NCI-H526 (cell line): ENCODE data around the gene ADGRA1.
"Not testable (repeated sequence)": the region's sequence is repeated elsewhere in the genome, so short reads cannot be mapped to it uniquely, and the experiment has no call there.

Experiments
- DNase-seq, 2 experiments: peaks; one replicate each; lab custom pipeline; 2025; lab: John Stamatoyannopoulos, UW

The ADGRA1 gene, protein sequence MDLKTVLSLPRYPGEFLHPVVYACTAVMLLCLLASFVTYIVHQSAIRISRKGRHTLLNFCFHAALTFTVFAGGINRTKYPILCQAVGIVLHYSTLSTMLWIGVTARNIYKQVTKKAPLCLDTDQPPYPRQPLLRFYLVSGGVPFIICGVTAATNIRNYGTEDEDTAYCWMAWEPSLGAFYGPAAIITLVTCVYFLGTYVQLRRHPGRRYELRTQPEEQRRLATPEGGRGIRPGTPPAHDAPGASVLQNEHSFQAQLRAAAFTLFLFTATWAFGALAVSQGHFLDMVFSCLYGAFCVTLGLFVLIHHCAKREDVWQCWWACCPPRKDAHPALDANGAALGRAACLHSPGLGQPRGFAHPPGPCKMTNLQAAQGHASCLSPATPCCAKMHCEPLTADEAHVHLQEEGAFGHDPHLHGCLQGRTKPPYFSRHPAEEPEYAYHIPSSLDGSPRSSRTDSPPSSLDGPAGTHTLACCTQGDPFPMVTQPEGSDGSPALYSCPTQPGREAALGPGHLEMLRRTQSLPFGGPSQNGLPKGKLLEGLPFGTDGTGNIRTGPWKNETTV

GRCh38 chr10:133087679-133088178 is at the start of gene ADGRA1:
ADGRA1 (plus strand) TSS chr10:133087924; CDS start chr10:133088910, 986 bp downstream.
- DNase-seq: peak in 1 of 2 experiments; percentile 40

DNA sequence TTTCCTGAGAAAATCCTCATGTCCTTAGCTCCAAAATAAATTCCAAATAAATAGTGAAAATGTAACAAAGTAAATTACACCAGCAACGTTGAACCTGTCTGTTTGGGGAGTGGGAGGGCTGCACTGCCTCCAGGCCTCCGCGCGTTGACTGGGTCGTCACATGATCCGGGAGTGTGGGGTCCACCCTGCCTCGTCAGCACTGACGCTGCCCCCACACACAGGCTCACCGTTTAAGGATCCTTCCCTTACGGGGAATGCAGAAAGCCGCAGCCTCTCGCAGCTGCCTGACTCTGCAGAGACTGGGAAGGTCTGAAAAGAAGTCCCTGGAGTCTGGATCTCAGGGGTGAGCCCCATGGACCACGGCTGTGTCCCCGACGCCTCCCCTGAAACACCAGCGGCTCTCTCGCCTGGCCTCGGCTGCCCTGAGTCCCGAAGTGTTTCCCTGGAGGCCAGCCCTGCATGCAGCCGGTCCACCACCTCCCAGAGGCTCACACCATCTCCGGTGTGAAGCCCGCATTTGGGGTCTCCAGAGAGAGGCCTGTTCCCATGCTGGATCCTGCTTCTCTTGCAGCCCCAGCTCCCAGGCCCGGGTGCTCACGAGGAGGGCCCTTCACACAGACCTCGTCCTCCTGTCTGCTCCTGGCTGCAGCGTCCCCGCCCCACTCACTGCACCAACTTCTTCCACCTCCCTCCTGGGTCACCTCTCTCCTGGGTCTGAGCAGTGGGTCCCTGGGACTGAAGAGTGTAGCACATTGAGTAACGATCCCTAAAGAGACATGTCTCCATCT is 49.5 kb upstream of the ADGRA1 start:
- DNase-seq: no peak

- DNase-seq: peak in 1 of 2 experiments; percentile 26
Observed at GRCh38 chr10:133039107-133039802, 48.5 kb upstream of the ADGRA1 start.

- DNase-seq: peak in 1 of 2 experiments; percentile 21
Observed at GRCh38 chr10:133039803-133040165, 47.9 kb upstream of the ADGRA1 start.

- no peak for DNase-seq
Observed at GRCh38 chr10:133040198-133040597, 47.5 kb upstream of the ADGRA1 start.

GRCh38 chr10:133041101-133041500 is 46.6 kb upstream of the ADGRA1 start:
- no peak for DNase-seq

- no peak for DNase-seq
Observed at GRCh38 chr10:133042061-133042460, 45.7 kb upstream of the ADGRA1 start.

- no peak for DNase-seq
Observed at GRCh38 chr10:133042816-133043215, 44.9 kb upstream of the ADGRA1 start.

DNA sequence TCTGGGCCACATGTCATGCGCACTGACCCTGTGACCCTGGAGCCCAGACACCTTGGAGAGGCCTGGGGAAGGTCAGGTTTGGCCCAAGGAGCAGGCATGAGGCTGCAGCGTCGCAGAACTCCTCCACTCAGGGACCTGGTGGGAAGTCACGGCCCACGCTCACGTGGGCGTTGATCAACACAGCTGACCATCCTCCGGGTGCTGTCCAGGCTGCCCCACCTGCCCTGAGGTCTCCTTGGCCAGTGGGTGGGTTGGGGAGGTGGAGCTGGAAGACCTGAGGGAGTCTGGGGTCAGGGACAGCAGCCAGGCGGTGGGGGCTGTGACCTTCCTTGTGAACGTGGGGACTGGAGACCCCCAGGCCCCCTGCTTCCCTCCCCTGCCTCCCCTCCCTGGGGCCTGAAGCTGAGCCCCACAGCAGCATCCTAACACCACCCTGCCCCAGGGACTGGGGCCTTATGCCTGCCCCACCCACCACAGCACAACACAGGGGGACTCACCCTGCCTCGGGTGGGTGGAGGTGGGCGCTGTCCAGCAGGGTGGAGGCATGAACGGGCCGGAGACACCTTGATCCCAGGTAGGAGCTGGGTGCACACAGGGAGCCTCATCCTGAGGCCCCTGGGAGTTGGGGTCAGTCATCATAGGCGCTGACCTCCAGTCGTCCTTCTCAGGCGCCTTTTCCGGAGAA is 44.0 kb upstream of the ADGRA1 start:
- no peak for DNase-seq

- no peak for DNase-seq
Observed at GRCh38 chr10:133044401-133044811, 43.3 kb upstream of the ADGRA1 start.

DNA sequence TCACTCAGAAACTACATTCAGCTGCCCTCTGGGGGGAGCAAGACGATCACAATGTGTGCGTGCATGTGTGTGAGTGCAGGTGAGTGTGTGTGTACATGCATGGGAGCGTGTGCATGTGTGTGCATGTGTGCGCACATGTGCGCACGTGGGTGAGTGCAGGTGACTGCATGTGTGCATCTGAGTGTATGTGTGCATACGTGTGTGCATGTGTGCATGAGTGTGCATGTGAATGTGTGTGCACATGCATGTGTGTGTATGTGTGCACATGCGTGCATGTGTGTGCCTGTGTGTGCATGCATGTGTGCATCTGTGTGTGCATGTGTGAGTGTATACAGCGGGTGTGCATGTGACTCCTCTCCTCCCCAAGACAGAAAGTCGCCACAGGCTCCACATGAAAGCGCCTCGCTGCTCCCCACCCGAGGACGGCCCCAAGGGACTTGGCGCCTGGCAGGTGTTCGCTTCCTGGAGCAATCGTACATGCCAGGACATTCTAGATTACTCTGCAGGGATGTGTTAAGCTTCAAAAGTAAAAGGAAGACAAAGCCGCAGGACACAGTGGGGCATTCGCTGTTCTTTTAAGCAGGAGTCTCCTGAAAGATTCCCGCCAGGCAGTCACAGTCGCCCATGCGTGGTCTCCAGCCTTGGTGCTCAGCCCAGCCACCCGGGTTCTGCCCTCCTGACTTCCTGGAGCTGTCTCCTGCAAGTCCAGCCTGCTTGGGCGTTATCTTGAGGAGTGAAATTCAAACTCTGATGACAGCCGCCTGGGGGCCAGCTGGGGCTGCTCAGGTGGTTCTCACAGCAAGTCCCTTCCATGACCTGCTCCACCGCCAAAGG is 42.0 kb upstream of the ADGRA1 start:
- DNase-seq: peak in 1 of 2 experiments; percentile 18

DNA sequence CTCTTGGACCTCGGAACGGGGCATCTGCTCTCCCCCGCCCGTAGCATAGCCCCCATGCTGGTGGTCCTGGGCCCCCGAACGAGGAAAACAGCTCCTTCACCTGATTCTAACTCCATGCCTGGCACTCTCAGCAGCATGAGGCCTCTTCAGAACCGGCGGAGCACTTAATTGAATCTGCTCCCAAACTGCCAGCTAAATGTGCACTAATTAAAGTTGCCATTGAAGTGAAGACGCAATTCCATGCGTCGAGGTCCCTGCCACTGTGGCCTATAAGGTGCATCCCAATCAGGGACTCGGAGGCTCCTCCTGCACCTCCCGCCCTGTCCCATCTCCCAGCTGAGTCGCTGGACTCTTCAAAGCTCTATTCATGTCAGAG is 41.3 kb upstream of the ADGRA1 start:
- no peak for DNase-seq

DNA sequence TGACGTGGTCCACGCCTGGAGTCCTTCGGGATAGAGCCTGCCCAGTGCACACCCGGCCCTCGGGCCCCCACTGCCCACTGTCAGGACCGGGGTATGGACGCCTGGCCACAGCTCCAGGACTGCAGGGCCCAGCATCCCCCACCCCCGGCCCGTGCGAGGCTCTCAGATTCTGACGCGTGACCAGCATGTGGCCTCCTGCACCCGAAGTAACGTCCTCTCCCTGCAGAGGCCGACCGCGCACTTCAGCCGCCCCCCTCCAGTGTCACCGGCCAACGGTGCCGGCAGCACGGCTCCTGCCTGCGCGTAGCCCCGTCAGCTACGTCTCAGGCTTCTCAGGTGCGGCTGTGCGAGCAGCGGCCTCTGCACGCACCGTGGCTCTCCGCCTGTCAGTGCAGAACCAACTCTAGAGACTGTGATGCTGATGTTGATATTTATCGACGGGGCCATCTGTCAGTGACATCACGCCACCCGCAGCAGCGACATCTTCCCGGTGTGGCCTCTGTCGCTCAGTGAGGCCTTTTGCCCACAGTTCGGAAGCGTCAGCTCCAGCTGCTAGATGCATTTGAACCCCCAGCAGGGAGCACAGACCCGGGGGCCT is 40.1 kb upstream of the ADGRA1 start:
- no peak for DNase-seq

DNA sequence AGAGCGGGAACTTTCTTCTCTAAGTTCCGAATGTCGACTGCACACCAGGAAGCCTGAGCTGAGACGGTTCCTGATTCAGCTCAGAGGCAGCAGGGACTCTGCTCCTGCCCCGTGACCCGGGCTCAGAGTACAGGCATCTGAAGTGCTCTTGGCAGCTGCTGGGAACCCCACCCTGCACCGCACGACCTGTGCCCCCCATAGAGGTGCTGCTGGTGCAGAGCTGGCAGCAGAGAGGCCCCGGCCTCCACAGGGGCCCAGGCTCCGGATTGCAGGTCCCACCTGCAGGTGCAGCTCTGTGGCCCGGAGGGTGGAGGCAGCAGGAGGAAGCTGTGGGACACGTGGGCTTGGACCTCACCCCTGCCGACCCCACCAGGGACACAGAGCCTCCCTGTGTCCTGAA is 39.5 kb upstream of the ADGRA1 start:
- no peak for DNase-seq

GRCh38 chr10:133048926-133049325 is 38.8 kb upstream of the ADGRA1 start:
- DNase-seq: no peak

GRCh38 chr10:133049639-133050038 is 38.1 kb upstream of the ADGRA1 start:
- DNase-seq: no peak

DNA sequence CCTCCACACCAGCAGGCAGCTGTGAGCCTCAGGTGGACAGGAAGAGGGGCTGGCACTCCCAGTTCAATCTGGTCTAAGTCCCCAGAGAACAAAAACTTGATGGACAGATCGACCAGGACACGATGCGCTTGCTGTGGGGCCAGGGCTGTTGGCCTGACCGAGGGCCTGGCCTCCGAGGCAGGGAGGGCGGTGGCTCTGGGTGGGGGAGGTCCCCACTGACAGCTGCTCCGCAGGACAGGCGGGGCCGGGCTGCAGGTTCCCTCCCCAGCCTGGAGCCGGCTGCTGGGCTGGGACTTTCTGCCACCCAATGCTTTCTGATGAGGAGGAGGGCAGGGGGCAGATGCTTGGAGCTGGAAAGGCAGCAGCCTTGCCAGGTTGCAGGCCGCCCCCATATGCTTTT is 37.4 kb upstream of the ADGRA1 start:
- DNase-seq: no peak

- DNase-seq: no peak
Observed at GRCh38 chr10:133052076-133052475, 35.6 kb upstream of the ADGRA1 start.

- not testable (repeated sequence) for DNase-seq
Observed at GRCh38 chr10:133053527-133054133, 34.1 kb upstream of the ADGRA1 start.

GRCh38 chr10:133055470-133055869 is 32.3 kb upstream of the ADGRA1 start:
- no peak for DNase-seq
